ENCODE results near the gene ISLR2.

ISLR2 gene

GRCh38 chr15:74178326-74179100 is 48.1 kb downstream of the ISLR2 start:
- CTCF ChIA-PET, result no interaction called here
- TF ChIP-seq CTCF (IDR thresholded peaks at IDR 0.05; ENCODE audit: control extremely low read depth, extremely low read depth, low read depth, missing control alignments), result no peak
- POLR2A ChIA-PET, result interaction anchor here (0.6 kb wide), 1 partner anchor 17 kb away, joined by 8 read pairs; no protein-coding TSS in a partner anchor
- no peak for DNase-seq (ENCODE audit: extremely low spot score)

DNA sequence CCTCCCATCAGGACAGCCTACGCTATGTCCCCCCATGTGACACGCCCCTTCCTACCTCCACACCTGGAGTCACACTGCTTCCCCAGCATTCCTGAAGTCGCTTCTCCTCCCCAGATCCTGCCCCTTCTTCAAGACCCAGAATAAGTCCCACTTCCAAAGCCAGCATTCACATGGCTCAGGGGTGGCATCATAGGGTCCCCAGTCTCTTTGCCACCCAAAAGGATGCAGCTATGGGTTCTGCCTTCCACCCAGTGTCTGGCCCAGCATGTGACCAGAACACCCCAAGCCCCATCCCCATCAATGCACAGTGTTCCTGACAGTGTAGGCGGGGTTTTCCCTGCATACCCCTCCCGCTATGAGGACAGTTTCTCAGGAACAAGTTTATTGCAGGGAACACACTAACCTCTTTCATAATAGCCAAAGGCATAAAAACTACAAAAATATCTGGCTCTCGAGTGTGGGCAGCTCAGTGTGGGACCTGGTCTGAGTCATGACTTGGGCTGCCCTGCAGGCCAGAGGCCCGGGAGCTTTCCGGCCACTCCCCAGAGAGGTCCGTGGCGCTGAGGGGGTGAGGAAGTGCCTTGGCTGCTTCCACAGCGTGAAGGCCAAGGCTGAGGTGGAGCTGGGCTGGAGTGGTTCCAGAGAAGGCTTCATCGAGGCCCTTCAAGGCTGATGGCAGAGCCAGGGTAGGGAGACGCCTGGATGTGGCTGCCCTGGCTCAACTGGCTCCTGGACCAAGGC is 48.9 kb downstream of the ISLR2 start:
- no peak for TF ChIP-seq CTCF (IDR thresholded peaks at IDR 0.05; ENCODE audit: control extremely low read depth, extremely low read depth, low read depth, missing control alignments)
- DNase-seq (ENCODE audit: extremely low spot score), result no peak
- ChIA-PET CTCF (no interaction called here), POLR2A (interaction anchor here (0.6 kb wide), 1 partner anchor 17 kb away, joined by 8 read pairs; no protein-coding TSS in a partner anchor)

DNA sequence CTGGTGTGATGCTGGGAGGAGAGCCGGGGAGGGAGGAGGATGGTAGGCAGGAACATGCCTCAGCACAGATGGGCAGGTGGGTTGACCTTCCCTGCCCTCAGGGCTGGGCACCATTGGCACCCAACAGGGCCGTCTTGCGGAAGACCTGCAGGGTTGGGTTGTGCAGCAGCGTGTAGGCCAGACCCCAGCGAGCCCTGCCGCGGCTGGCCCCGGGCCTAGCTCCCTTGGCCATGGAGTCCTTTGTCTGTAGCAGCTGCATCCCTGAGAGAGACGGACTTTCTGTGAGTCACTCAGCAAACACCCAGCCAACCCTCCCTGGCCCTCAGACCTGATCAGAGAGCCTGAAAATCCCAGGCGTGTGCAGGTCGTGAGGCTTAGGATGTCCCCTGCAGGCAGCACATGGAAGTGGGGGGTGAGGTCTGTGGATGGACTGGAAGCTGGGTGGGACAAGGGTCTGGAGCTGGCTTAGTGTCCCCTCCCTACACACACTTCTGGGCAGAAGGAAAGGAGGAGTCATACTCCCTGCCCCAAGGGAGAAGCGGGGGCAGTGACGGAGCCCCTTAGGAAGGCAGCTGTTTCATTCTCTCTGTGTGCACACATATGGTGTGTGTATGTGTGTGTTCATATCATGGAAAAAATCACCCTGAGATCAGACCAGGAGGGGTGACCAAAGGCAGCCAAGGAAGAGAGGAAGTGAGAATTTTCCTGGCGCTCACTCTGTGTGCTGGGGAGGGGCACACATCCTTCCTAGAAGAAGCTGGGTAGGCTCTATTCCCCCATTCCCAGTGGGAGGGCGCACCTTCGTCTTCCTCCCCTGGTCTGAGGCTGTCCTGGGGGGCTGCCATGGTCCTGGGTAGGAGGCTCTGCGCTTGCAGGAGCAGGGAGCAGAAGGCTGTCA is 49.8 kb downstream of the ISLR2 start:
- no peak for DNase-seq (ENCODE audit: extremely low spot score)
- ChIA-PET POLR2A (no interaction called here), CTCF (no interaction called here)
- no peak for TF ChIP-seq CTCF (IDR thresholded peaks at IDR 0.05; ENCODE audit: control extremely low read depth, extremely low read depth, low read depth, missing control alignments)

GRCh38 chr15:74180881-74181602 is 50.7 kb downstream of the ISLR2 start:
- TF ChIP-seq CTCF (IDR thresholded peaks at IDR 0.05; ENCODE audit: control extremely low read depth, extremely low read depth, low read depth, missing control alignments), result no peak
- ChIA-PET POLR2A (no interaction called here), CTCF (interaction anchor here (1.2 kb wide), 1 partner anchor 141 kb away, joined by 4 read pairs; no protein-coding TSS in a partner anchor)
- DNase-seq (ENCODE audit: extremely low spot score), result no peak

GRCh38 chr15:74182131-74182530 is 51.7 kb downstream of the ISLR2 start:
- no peak for DNase-seq (ENCODE audit: extremely low spot score)
- ChIA-PET POLR2A (no interaction called here), CTCF (interaction anchor here (1.2 kb wide), 1 partner anchor 140 kb away, joined by 4 read pairs; no protein-coding TSS in a partner anchor)
- TF ChIP-seq CTCF (IDR thresholded peaks at IDR 0.05; ENCODE audit: control extremely low read depth, extremely low read depth, low read depth, missing control alignments), result no peak
